K562 (cell line): Measurements from ENCODE around the gene COL20A1. TPM values are rescaled to one million over a fixed set of nuclear protein-coding genes. Genes with fewer than 3 reads are reported as not detected.

Experiments used
- ATAC-seq: fragments of 200-7000 bp; cut with Tn5 transposase; 3 replicates; pipeline ENCODE4 v1.9.1; 2020; ENCODE audit warnings: moderate library complexity
- BruUV-seq: library from RNA; stranded (reverse); fragments of 400-500 nt; replicated peaks from 2 replicates; lab custom pipeline; 2021; lab: Mats Ljungman, UMichigan
- CTCF ChIA-PET: fragments of 300-600 bp; formaldehyde crosslinking; extraction: SDS; loops from one replicate; lab custom pipeline; 2021; ENCODE audit warnings: low intra/inter-chr PET ratio; lab: Yijun Ruan, JAX
- POLR2A ChIA-PET: fragments of 300-600, 350-650 bp; sonication (Branson Sonifier 250); formaldehyde crosslinking; extraction: SDS; loops from one replicate; lab custom pipeline; 2021; ENCODE audit warnings: antibody characterized with exemption, inconsistent platforms; lab: Yijun Ruan, JAX
- DNase-seq, 4 experiments: peaks; one replicate each; pipeline versions ENCODE4 v3.0.0 to v3.0.0-alpha.2; 2011 to 2018; ENCODE audit warnings: low spot score in 3 of 4, mixed read lengths in 3 of 4; ENCODE audit errors: extremely low read depth in 1 of 4
- FAIRE-seq: peaks from 2 replicates; lab custom pipeline; 2011; peaks lifted over from hg19 to GRCh38; lab: Jason Lieb, UNC
- H2AFZ ChIP-seq: 2 replicates; pipeline ENCODE4 v1.6.0; 2011; ENCODE audit warnings: low read depth, low read length, control low read depth, inconsistent platforms
- H3K27ac ChIP-seq: fragments of 200-600 bp; 3 replicates; pipeline ENCODE4 v1.8.0; 2011; ENCODE audit warnings: low read depth, mild to moderate bottlenecking, control low read depth, inconsistent platforms, low read length, moderate library complexity, mixed read lengths; ENCODE audit errors: extremely low read depth
- H3K27me3 ChIP-seq, 2 experiments: fragments of 300-600 bp in 1 of 2; 2 replicates in 1 of 2; 3 replicates in 1 of 2; pipeline versions ENCODE4 v1.6.0 to v1.8.0; 2011; ENCODE audit warnings: inconsistent platforms in 2 of 2, low read length in 2 of 2, mild to moderate bottlenecking in 1 of 2, mixed read lengths in 1 of 2, moderate library complexity in 1 of 2; ENCODE audit not compliant: control insufficient read depth in 2 of 2, insufficient read depth in 2 of 2
- H3K36me3 ChIP-seq: fragments of 300-600 bp; 3 replicates; pipeline ENCODE4 v1.8.0; 2011; ENCODE audit warnings: mild to moderate bottlenecking, low read length, inconsistent platforms; ENCODE audit not compliant: control insufficient read depth, insufficient read depth
- H3K4me1 ChIP-seq, 2 experiments: fragments of 200-600 bp in 1 of 2; replicated peaks in 1 of 2; 2 replicates in 1 of 2; 3 replicates in 1 of 2; pipeline versions ENCODE4 v1.5.1 to v1.8.0; 2011; ENCODE audit warnings: inconsistent platforms in 2 of 2, low read length in 2 of 2, mild to moderate bottlenecking in 1 of 2, mixed read lengths in 1 of 2, moderate library complexity in 1 of 2; ENCODE audit not compliant: control insufficient read depth in 2 of 2, insufficient read depth in 2 of 2
- H3K4me2 ChIP-seq: 2 replicates; pipeline ENCODE4 v1.6.1; 2011; ENCODE audit warnings: low read length, control low read depth, inconsistent platforms, mixed read lengths; ENCODE audit not compliant: insufficient read depth
- H3K4me3 ChIP-seq: fragments of 200-600 bp; sonication (generic), shearing (Covaris generic); 2 replicates; pipeline ENCODE4 v1.5.1; 2016; ENCODE audit warnings: control low read depth, inconsistent platforms
- H3K79me2 ChIP-seq: fragments of 200-600 bp; 3 replicates; pipeline ENCODE4 v1.8.0; 2011; ENCODE audit warnings: low read length, inconsistent platforms; ENCODE audit not compliant: control insufficient read depth, insufficient read depth
- H3K9ac ChIP-seq, 2 experiments: 2 replicates each; pipeline versions ENCODE4 v1.6.0 to v1.6.1; 2011; ENCODE audit warnings: low read depth in 2 of 2, low read length in 2 of 2, control low read depth in 1 of 2, inconsistent platforms in 1 of 2, mild to moderate bottlenecking in 1 of 2, mixed read lengths in 1 of 2; ENCODE audit not compliant: insufficient read depth in 1 of 2
- H3K9me1 ChIP-seq: one replicate; pipeline ENCODE4 v1.6.0; 2011; ENCODE audit warnings: inconsistent platforms, mild to moderate bottlenecking, low read length, moderate library complexity; ENCODE audit not compliant: control insufficient read depth, insufficient read depth
- H3K9me3 ChIP-seq: replicated peaks from 2 replicates; pipeline ENCODE4 v1.5.1; 2011; ENCODE audit warnings: low read depth, low read length, inconsistent platforms; ENCODE audit not compliant: control insufficient read depth, insufficient read depth
- H4K20me1 ChIP-seq: replicated peaks from 2 replicates; pipeline ENCODE4 v1.6.1; 2011; ENCODE audit warnings: low read length, inconsistent platforms, mixed read lengths; ENCODE audit not compliant: control insufficient read depth, insufficient read depth
- POLR2G ChIP-seq: fragments of 200-400 bp; formaldehyde crosslinking; IDR thresholded peaks from 2 replicates; pipeline ENCODE4 v1.6.1; 2017; ENCODE audit warnings: low read depth, mild to moderate bottlenecking, antibody characterized with exemption, low read length, moderate library complexity
- ZNF766 ChIP-seq: fragments of 200-800 bp; sonication (Bioruptor generic); conservative IDR thresholded peaks from 2 replicates; pipeline ENCODE4 v1.6.1; 2016; ENCODE audit warnings: missing genetic modification characterization, missing compliant biosample characterization
- WGBS: fragments of 100-300 bp; shearing (Covaris generic); methylation state at CpG from one replicate; pipeline ENCODE4 v1.1.6; 2016; ENCODE audit warnings: low coverage, mixed read lengths; ENCODE audit not compliant: insufficient coverage; ENCODE audit errors: missing lambda C conversion rate; 5-methylcytosine and 5-hydroxymethylcytosine counted together
- in situ Hi-C: fragments of 300-500 bp; cut with MboI; formaldehyde crosslinking; loops from 4 replicates; pipeline ENCODE4 v1.15.0; 2018; ENCODE audit warnings: inconsistent platforms, mixed read lengths
- intact Hi-C: fragments of 100-400 bp; cut with micrococcal nuclease; formaldehyde crosslinking; loops from 2 replicates; pipeline ENCODE4 v1.14.2; 2022
- polyA plus RNA-seq, 8 experiments: library from polyadenylated mRNA; depleted of rRNA in 4 of 8; stranded (reverse) in 5 of 8; unstranded in 3 of 8; fragments of >200 nt; fragmentation: Nextera tagmentation in 2 of 8; fragmentation: Illumina TruSeq in 1 of 8; extraction: Ambion mirVana in 2 of 8; extraction: Trizol in 1 of 8; gene quantifications; 2 replicates each; pipeline versions ENCODE4 v1.2.1 to v1.2.3, GENCODE V29; 2011 to 2014; ENCODE audit warnings: inconsistent platforms in 1 of 8, missing spikeins in 1 of 8
- total RNA-seq, 7 experiments: library from RNA; depleted of rRNA in 6 of 7; stranded (reverse); fragments of >200 nt in 6 of 7; fragmentation: Illumina TruSeq in 2 of 7; extraction: Trizol in 2 of 7; gene quantifications; 2 replicates each; pipeline versions ENCODE4 v1.2.1 to v1.2.3, GENCODE V29; 2011 to 2021; ENCODE audit warnings: low replicate concordance in 1 of 7

The COL20A1 gene
- total and polyA plus RNA-seq, 9 of the 15 experiments (the other 6 are each of a cell fraction or from before 2014, with no cell fraction given), result not detected

- ChIA-PET POLR2A (interaction anchor here (0.6 to 4.9 kb wide), 4 partner anchors 9 to 666 kb away, joined by 3 to 24 read pairs (median 3); partner anchors contain the start of gene ARFGAP1), CTCF (interaction anchor here (0.6 kb wide), 1 partner anchor 10 kb away, joined by 3 read pairs; no protein-coding TSS in a partner anchor)
- Histone ChIP-seq H3K27me3 (no peaks in the 10 kb centered on the region), H3K79me2 (no peaks in the 10 kb centered on the region), H3K4me2 (no peak overlapping the region), H3K27ac (no peak overlapping the region), H3K9me3 (no peaks in the 10 kb centered on the region), H3K9ac (no peak overlapping the region; a peak in 1 of 4 replicates), H3K9me1 (peaks cover 3% of the 10 kb centered on the region), H3K36me3 (peaks cover 73% of the 10 kb centered on the region; the same call in 2 of the 3 replicates), H2AFZ (no peak overlapping the region), H3K4me1 (peaks cover 0 to 39% of the 10 kb centered on the region in 2 experiments; a peak in 2 of 5 replicates), H4K20me1 (peaks cover 6% of the 10 kb centered on the region; the same call in 1 of the 2 replicates), H3K4me3 (no peak overlapping the region)
- intact Hi-C loops, result no loop called here
- no TSS peak for BruUV-seq
- WGBS, result 77% methylated on average over 8 of the region's 13 CpGs
- in situ Hi-C loops, result no loop called here
- FAIRE-seq (no peak), ATAC-seq (no peak), DNase-seq (no peak)
- TF ChIP-seq POLR2G (0 out of 2 replicates have a peak, but pooled peaks have one; percentile 1), ZNF766 (CRISPR knock-in tag) (no peak)
Observed at GRCh38 chr20:63284981-63285524, 7.9 kb upstream of the COL20A1 start.
